Vagina (tissue), 2 donors: ENCODE data around the gene TBX1.

ENCODE experiments used
- CTCF ChIP-seq, 3 experiments: fragments of 450-650 bp in 2 of 3; fragments of 200-600 bp in 1 of 3; sonication (generic) in 1 of 3; IDR thresholded peaks; one replicate each; pipeline ENCODE4 v1.5.1; 2017 to 2019; ENCODE audit warnings: antibody characterized with exemption in 3 of 3, mild to moderate bottlenecking in 2 of 3, moderate library complexity in 2 of 3
- POLR2A ChIP-seq, 2 donors: fragments of 450-650 bp; IDR thresholded peaks; one replicate each; pipeline ENCODE4 v1.6.1; 2017; ENCODE audit warnings: antibody characterized with exemption in 2 of 2, mild to moderate bottlenecking in 2 of 2, moderate library complexity in 2 of 2
- POLR2AphosphoS5 ChIP-seq, 2 donors: sonication (generic); formaldehyde crosslinking; IDR thresholded peaks; one replicate each; pipeline ENCODE4 v1.9.0; 2017; ENCODE audit warnings: antibody characterized with exemption in 2 of 2, mild to moderate bottlenecking in 2 of 2, low read depth in 1 of 2; ENCODE audit not compliant: insufficient read depth in 1 of 2

GRCh38 chr22:19734837-19735382, 25.7 kb upstream of the TBX1 start:
- no peak for TF ChIP-seq CTCF (IDR thresholded peaks at IDR 0.05)
- TF ChIP-seq POLR2A (IDR thresholded peaks at IDR 0.05), result no peak
- no peak for TF ChIP-seq POLR2AphosphoS5 (IDR thresholded peaks at IDR 0.05; ENCODE audit: insufficient read depth in 1 of 2, low read depth in 1 of 2)
